Mucosa of rectum (tissue), 2 donors: Measurements from ENCODE around the gene HEY2.
"Not testable (repeated sequence)": the region's sequence is repeated elsewhere in the genome, so short reads cannot be mapped to it uniquely, and the experiment has no call there.

Experiments used
- H3K27ac ChIP-seq, 2 donors: one replicate each; pipeline ENCODE4 v1.7.0; 2013; ENCODE audit warnings: inconsistent platforms in 2 of 2, low read depth in 2 of 2, low read length in 2 of 2
- H3K27me3 ChIP-seq, 2 donors: one replicate each; pipeline ENCODE4 v1.7.0; 2013; ENCODE audit warnings: low read length in 2 of 2; ENCODE audit not compliant: control insufficient read depth in 2 of 2, insufficient read depth in 2 of 2
- H3K36me3 ChIP-seq, 2 donors: one replicate each; pipeline ENCODE4 v1.7.0; 2013; ENCODE audit warnings: low read length in 2 of 2; ENCODE audit not compliant: control insufficient read depth in 2 of 2, insufficient read depth in 2 of 2
- H3K4me1 ChIP-seq, 2 donors: one replicate each; pipeline ENCODE4 v1.7.0; 2013; ENCODE audit warnings: low read length in 2 of 2, mild to moderate bottlenecking in 1 of 2; ENCODE audit not compliant: control insufficient read depth in 2 of 2, insufficient read depth in 2 of 2
- H3K4me3 ChIP-seq, 2 donors: one replicate each; pipeline ENCODE4 v1.7.0; 2013; ENCODE audit warnings: low read length in 2 of 2
- H3K9ac ChIP-seq, 2 donors: one replicate each; pipeline ENCODE4 v1.7.0; 2013; ENCODE audit warnings: low read length in 2 of 2, low read depth in 1 of 2, mild to moderate bottlenecking in 1 of 2
- H3K9me3 ChIP-seq, 2 donors: one replicate each; pipeline ENCODE4 v1.7.0; 2013; ENCODE audit warnings: low read length in 2 of 2; ENCODE audit not compliant: control insufficient read depth in 2 of 2
- donor health status: healthy.
- donor health status: Normal muscosa, but diverticular disease.

HEY2 gene

GRCh38 chr6:125749173-125749864 is at the start of gene HEY2:
HEY2 (plus strand) TSS chr6:125749632; CDS start chr6:125749777, 145 bp downstream.
- peaks cover 55 to 74% of the 10 kb centered on the region in 2 donors for H3K27me3 ChIP-seq
- H3K27ac ChIP-seq, result peak within 1 kb of the TSS; percentile 63 to 67
- H3K9ac ChIP-seq, result peak within 1 kb of the TSS; percentile 27 to 70
- H3K4me3 ChIP-seq, result peak within 1 kb of the TSS; percentile 77 to 86
- peaks cover 16 to 17% of the 10 kb centered on the region in 2 donors for H3K4me1 ChIP-seq
- no peaks in the 10 kb centered on the region for H3K36me3 ChIP-seq
- H3K9me3 ChIP-seq, result no peaks in the 10 kb centered on the region

GRCh38 chr6:125700581-125701353 is 48.7 kb upstream of the HEY2 start:
- Histone ChIP-seq H3K4me1 (no peaks in the 10 kb centered on the region), H3K36me3 (no peaks in the 10 kb centered on the region), H3K9ac (no peak overlapping the region), H3K27me3 (peaks cover 0 to 3% of the 10 kb centered on the region in 2 donors), H3K27ac (no peak overlapping the region), H3K9me3 (no peaks in the 10 kb centered on the region), H3K4me3 (no peak overlapping the region)

GRCh38 chr6:125701354-125701668 is 48.1 kb upstream of the HEY2 start:
- H3K36me3 ChIP-seq, result no peaks in the 10 kb centered on the region
- no peak overlapping the region for H3K27ac ChIP-seq
- peaks cover 0 to 3% of the 10 kb centered on the region in 2 donors for H3K27me3 ChIP-seq
- no peak overlapping the region for H3K9ac ChIP-seq
- no peak overlapping the region for H3K4me3 ChIP-seq
- H3K9me3 ChIP-seq, result no peaks in the 10 kb centered on the region
- H3K4me1 ChIP-seq, result no peaks in the 10 kb centered on the region

- H3K9ac ChIP-seq, H3K4me1 ChIP-seq, H3K27ac ChIP-seq, H3K4me3 ChIP-seq, H3K27me3 ChIP-seq, H3K9me3 ChIP-seq, H3K36me3 ChIP-seq: not testable (repeated sequence)
Measured at GRCh38 chr6:125703882-125704281, 45.5 kb upstream of the HEY2 start.

- no peaks in the 10 kb centered on the region for H3K4me1 ChIP-seq
- no peak overlapping the region for H3K4me3 ChIP-seq
- no peaks in the 10 kb centered on the region for H3K27me3 ChIP-seq
- no peaks in the 10 kb centered on the region for H3K36me3 ChIP-seq
- no peaks in the 10 kb centered on the region for H3K9me3 ChIP-seq
- no peak overlapping the region for H3K9ac ChIP-seq
- H3K27ac ChIP-seq, result no peak overlapping the region
Measured at GRCh38 chr6:125707615-125708243, 41.7 kb upstream of the HEY2 start.

- H3K27me3 ChIP-seq, result no peaks in the 10 kb centered on the region
- no peaks in the 10 kb centered on the region for H3K4me1 ChIP-seq
- no peak overlapping the region for H3K27ac ChIP-seq
- H3K9me3 ChIP-seq, result no peaks in the 10 kb centered on the region
- no peaks in the 10 kb centered on the region for H3K36me3 ChIP-seq
- no peak overlapping the region for H3K4me3 ChIP-seq
- no peak overlapping the region for H3K9ac ChIP-seq
Measured at GRCh38 chr6:125711013-125711675, 38.3 kb upstream of the HEY2 start.

GRCh38 chr6:125714441-125715090 is 34.9 kb upstream of the HEY2 start:
- no peaks in the 10 kb centered on the region for H3K4me1 ChIP-seq
- no peak overlapping the region for H3K27ac ChIP-seq
- H3K36me3 ChIP-seq, result no peaks in the 10 kb centered on the region
- no peaks in the 10 kb centered on the region for H3K27me3 ChIP-seq
- no peaks in the 10 kb centered on the region for H3K9me3 ChIP-seq
- no peak overlapping the region for H3K9ac ChIP-seq
- H3K4me3 ChIP-seq, result no peak overlapping the region

- Histone ChIP-seq H3K9me3 (no peaks in the 10 kb centered on the region), H3K36me3 (no peaks in the 10 kb centered on the region), H3K4me3 (no peak overlapping the region), H3K27ac (no peak overlapping the region), H3K4me1 (no peaks in the 10 kb centered on the region), H3K9ac (no peak overlapping the region), H3K27me3 (no peaks in the 10 kb centered on the region)
Measured at GRCh38 chr6:125717120-125717731, 32.2 kb upstream of the HEY2 start.

GRCh38 chr6:125718109-125718508 is 31.3 kb upstream of the HEY2 start:
- Histone ChIP-seq H3K27me3 (no peaks in the 10 kb centered on the region), H3K36me3 (no peaks in the 10 kb centered on the region), H3K9ac (no peak overlapping the region), H3K27ac (no peak overlapping the region), H3K4me1 (no peaks in the 10 kb centered on the region), H3K4me3 (no peak overlapping the region), H3K9me3 (no peaks in the 10 kb centered on the region)
